NCI-H1048 (cell line): Measurements from ENCODE around the gene RPP38.

Source experiments
- DNase-seq: peaks from one replicate; lab custom pipeline; 2025; lab: John Stamatoyannopoulos, UW

RPP38 gene

DNA sequence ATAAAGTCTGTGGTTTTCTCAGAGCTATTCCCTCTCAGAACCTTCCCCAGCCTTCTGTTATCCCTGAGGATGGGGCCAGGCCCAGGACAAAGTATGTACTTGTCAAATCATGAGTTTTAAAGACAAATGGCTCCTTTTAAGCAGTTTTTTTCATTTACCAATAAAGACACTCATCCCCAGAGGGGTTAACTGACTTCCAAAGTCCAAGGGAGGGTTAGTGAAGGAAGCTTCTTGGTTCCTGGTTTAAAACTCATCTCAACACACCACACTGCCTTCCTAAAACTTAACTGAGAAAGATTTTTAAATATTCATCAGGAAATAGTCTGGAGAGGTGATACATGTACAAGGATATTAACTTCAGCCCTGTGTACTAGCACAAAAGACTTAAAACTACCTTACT, 55.4 kb downstream of the RPP38 start:
- no peak for DNase-seq
